GM23338 (cell line): Measurements from ENCODE around the gene SMG7. TPM values are rescaled to one million over a fixed set of nuclear protein-coding genes. Genes with fewer than 3 reads are reported as not detected.

Source experiments
- ATAC-seq: fragments of 200-7000 bp; cut with Tn5 transposase; 3 replicates; pipeline ENCODE4 v1.9.1; 2020
- DNase-seq: peaks from one replicate; pipeline ENCODE4 v3.0.0-alpha.2; 2015; ENCODE audit warnings: low spot score
- H2AFZ ChIP-seq: fragments of 200-600 bp; sonication (generic); 2 replicates; pipeline ENCODE4 v1.8.0; 2016; ENCODE audit warnings: antibody characterized with exemption, mild to moderate bottlenecking, moderate library complexity
- H3F3A ChIP-seq: fragments of 200-600 bp; sonication (generic); replicated peaks from 2 replicates; pipeline ENCODE4 v1.8.0; 2017; ENCODE audit warnings: antibody characterized with exemption, mixed run types, low read depth
- H3K27ac ChIP-seq: fragments of 200-600 bp; sonication (generic); 2 replicates; pipeline ENCODE4 v1.6.1; 2016; ENCODE audit warnings: low read depth
- H3K27me3 ChIP-seq: fragments of 200-600 bp; sonication (generic); 2 replicates; pipeline ENCODE4 v1.8.0; 2016; ENCODE audit warnings: mild to moderate bottlenecking, mixed run types, moderate library complexity; ENCODE audit not compliant: insufficient read depth
- H3K36me3 ChIP-seq: fragments of 200-600 bp; sonication (generic); 2 replicates; pipeline ENCODE4 v1.8.0; 2016; ENCODE audit warnings: mild to moderate bottlenecking; ENCODE audit not compliant: insufficient read depth
- H3K4me1 ChIP-seq: fragments of 200-600 bp; sonication (generic); 2 replicates; pipeline ENCODE4 v1.8.0; 2016; ENCODE audit warnings: mild to moderate bottlenecking, moderate library complexity; ENCODE audit not compliant: insufficient read depth
- H3K4me2 ChIP-seq: fragments of 200-600 bp; sonication (generic); 2 replicates; pipeline ENCODE4 v1.7.1; 2017; ENCODE audit warnings: mixed run types
- H3K4me3 ChIP-seq: fragments of 200-600 bp; sonication (generic); 2 replicates; pipeline ENCODE4 v1.6.1; 2016; ENCODE audit warnings: mixed run types
- H3K79me2 ChIP-seq: fragments of 200-600 bp; sonication (generic); replicated peaks from 2 replicates; pipeline ENCODE4 v1.8.0; 2017; ENCODE audit warnings: mild to moderate bottlenecking; ENCODE audit not compliant: insufficient read depth
- H3K9me2 ChIP-seq: fragments of 200-600 bp; sonication (generic); 2 replicates; pipeline ENCODE4 v1.8.0; 2017; ENCODE audit not compliant: insufficient read depth
- H4K20me1 ChIP-seq: fragments of 200-600 bp; sonication (generic); replicated peaks from 2 replicates; pipeline ENCODE4 v1.8.0; 2017; ENCODE audit warnings: mild to moderate bottlenecking; ENCODE audit not compliant: insufficient read depth
- H3K27ac Mint-ChIP-seq: 2 replicates; pipeline ENCODE4 v1.8.0; 2020; ENCODE audit warnings: inconsistent platforms, mild to moderate bottlenecking, moderate library complexity, mixed read lengths
- H3K27me3 Mint-ChIP-seq: 3 replicates; pipeline ENCODE4 v1.8.0; 2022; ENCODE audit warnings: low read depth, mild to moderate bottlenecking, moderate library complexity, mixed read lengths, inconsistent platforms; ENCODE audit not compliant: insufficient read depth, poor library complexity
- H3K36me3 Mint-ChIP-seq: 3 replicates; pipeline ENCODE4 v1.8.0; 2021; ENCODE audit warnings: low read depth, mild to moderate bottlenecking, inconsistent platforms, moderate library complexity, mixed read lengths
- H3K4me1 Mint-ChIP-seq: 3 replicates; pipeline ENCODE4 v1.8.0; 2020; ENCODE audit warnings: mild to moderate bottlenecking, inconsistent platforms, mixed read lengths
- H3K4me3 Mint-ChIP-seq: 3 replicates; pipeline ENCODE4 v1.8.0; 2021; ENCODE audit warnings: moderate library complexity, mild to moderate bottlenecking, inconsistent platforms, mixed read lengths
- H3K9me3 Mint-ChIP-seq: 3 replicates; pipeline ENCODE4 v1.8.0; 2020; ENCODE audit warnings: moderate library complexity, mild to moderate bottlenecking, inconsistent platforms, mixed read lengths
- CREB1 ChIP-seq: fragments of 250-450 bp; sonication (Bioruptor Pico); IDR thresholded peaks from 2 replicates; pipeline ENCODE4 v1.5.0; 2020; ENCODE audit warnings: low read depth, mild to moderate bottlenecking, moderate library complexity
- EZH2 ChIP-seq: fragments of 200-600 bp; sonication (generic); IDR thresholded peaks from one replicate; pipeline ENCODE4 v1.8.0; 2017; ENCODE audit warnings: antibody characterized with exemption, mild to moderate bottlenecking, low read depth; ENCODE audit not compliant: unreplicated experiment
- JUNB ChIP-seq: IDR thresholded peaks from one replicate; pipeline ENCODE4 v1.6.1; 2016; ENCODE audit warnings: antibody characterized with exemption; ENCODE audit not compliant: unreplicated experiment
- NANOG ChIP-seq: IDR thresholded peaks from 2 replicates; pipeline ENCODE4 v1.6.1; 2016; ENCODE audit warnings: antibody characterized with exemption, borderline replicate concordance
- POLR2AphosphoS5 ChIP-seq: IDR thresholded peaks from 2 replicates; pipeline ENCODE4 v1.6.1; 2016; ENCODE audit warnings: antibody characterized with exemption, low read depth
- STAT1 ChIP-seq: IDR thresholded peaks from one replicate; pipeline ENCODE4 v1.6.1; 2016; ENCODE audit warnings: antibody characterized with exemption; ENCODE audit not compliant: unreplicated experiment
- ZNF331 ChIP-seq: fragments of 250-450 bp; sonication (Bioruptor Pico); IDR thresholded peaks from 2 replicates; pipeline ENCODE4 v1.5.0; 2020; ENCODE audit warnings: low read depth, mild to moderate bottlenecking, moderate library complexity
- polyA plus RNA-seq: library from polyadenylated mRNA; unstranded; fragments of >200 nt; fragmentation: Nextera tagmentation; extraction: Ambion mirVana; gene quantifications from 2 replicates; pipeline ENCODE4 v1.2.1, GENCODE V29; 2016
- total RNA-seq: library from RNA; depleted of rRNA; stranded (reverse); fragments of >200 nt; shearing (Covaris generic); gene quantifications from 2 replicates; pipeline ENCODE4 v1.2.3, GENCODE V29; 2014
- TF ChIP-seq, protein P1 (sequence below), 2 experiments: fragments of 200-600 bp in 1 of 2; sonication (generic) in 1 of 2; conservative IDR thresholded peaks; 2 replicates each; pipeline versions ENCODE4 v1.5.1 to v1.6.1; 2016 to 2017; ENCODE audit warnings: antibody characterized with exemption in 2 of 2, low read depth in 2 of 2, mild to moderate bottlenecking in 2 of 2, moderate library complexity in 1 of 2
- TF ChIP-seq, protein P2 (sequence below): fragments of 250-450 bp; sonication (Bioruptor Pico); IDR thresholded peaks from 2 replicates; pipeline ENCODE4 v1.5.0; 2020; ENCODE audit warnings: mild to moderate bottlenecking, moderate library complexity

SMG7 gene
- total and polyA plus RNA-seq, 2 experiments from 2014 or later, result 33.0 to 79.4 TPM

DNA sequence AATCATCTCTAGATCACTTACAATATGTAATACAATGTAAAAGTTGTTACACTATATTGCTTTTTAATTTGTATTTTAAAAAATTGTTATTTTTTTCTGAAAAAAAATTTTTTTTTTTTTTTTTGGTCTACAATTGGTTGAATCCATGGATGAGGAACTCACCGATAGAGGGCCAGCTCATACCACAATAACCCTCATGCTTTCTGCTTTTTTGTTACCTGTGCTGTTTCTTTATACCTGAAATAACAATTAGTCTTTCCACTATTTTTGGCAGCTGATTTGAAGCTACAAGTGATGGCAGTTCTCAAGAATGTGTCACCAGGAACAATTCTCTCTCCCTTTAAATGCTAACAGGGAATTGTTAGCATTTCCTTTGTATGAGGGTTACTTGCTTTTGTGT, 12.0 kb downstream of the SMG7 start:
- Histone ChIP-seq H3K79me2 (peaks cover 100% of the 10 kb centered on the region), H3K4me3 (no peak overlapping the region), H3K27ac (no peak overlapping the region), H3K9me2 (no peaks in the 10 kb centered on the region), H4K20me1 (peaks cover 27% of the 10 kb centered on the region), H3K27me3 (no peaks in the 10 kb centered on the region), H2AFZ (no peak overlapping the region), H3K36me3 (no peaks in the 10 kb centered on the region), H3K4me2 (peak overlapping the region; percentile 56), H3K4me1 (peaks cover 52% of the 10 kb centered on the region), H3F3A (no peaks in the 10 kb centered on the region)
- peak; percentile 41 for ATAC-seq
- peak overlapping the region; percentile 38; the same call in 1 of the 3 replicates for H3K4me3 Mint-ChIP-seq
- H3K27ac Mint-ChIP-seq, result no peak overlapping the region
- peaks cover 36% of the 10 kb centered on the region for H3K4me1 Mint-ChIP-seq
- peaks cover 2% of the 10 kb centered on the region for H3K27me3 Mint-ChIP-seq
- 0 out of 3 replicates have a peak, but pooled peaks cover 3% of the 10 kb centered on the region for H3K36me3 Mint-ChIP-seq
- DNase-seq, result peak; percentile 33
- H3K9me3 Mint-ChIP-seq, result no peaks in the 10 kb centered on the region
- TF ChIP-seq JUNB, result no peak
- no peak for TF ChIP-seq CREB1 (CRISPR knock-in tag)
- TF ChIP-seq, protein P1, sequence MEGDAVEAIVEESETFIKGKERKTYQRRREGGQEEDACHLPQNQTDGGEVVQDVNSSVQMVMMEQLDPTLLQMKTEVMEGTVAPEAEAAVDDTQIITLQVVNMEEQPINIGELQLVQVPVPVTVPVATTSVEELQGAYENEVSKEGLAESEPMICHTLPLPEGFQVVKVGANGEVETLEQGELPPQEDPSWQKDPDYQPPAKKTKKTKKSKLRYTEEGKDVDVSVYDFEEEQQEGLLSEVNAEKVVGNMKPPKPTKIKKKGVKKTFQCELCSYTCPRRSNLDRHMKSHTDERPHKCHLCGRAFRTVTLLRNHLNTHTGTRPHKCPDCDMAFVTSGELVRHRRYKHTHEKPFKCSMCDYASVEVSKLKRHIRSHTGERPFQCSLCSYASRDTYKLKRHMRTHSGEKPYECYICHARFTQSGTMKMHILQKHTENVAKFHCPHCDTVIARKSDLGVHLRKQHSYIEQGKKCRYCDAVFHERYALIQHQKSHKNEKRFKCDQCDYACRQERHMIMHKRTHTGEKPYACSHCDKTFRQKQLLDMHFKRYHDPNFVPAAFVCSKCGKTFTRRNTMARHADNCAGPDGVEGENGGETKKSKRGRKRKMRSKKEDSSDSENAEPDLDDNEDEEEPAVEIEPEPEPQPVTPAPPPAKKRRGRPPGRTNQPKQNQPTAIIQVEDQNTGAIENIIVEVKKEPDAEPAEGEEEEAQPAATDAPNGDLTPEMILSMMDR (conservative IDR thresholded peaks at IDR 0.05; ENCODE audit: low read depth in 2 of 2), result peak; percentile 35 to 39; a peak in 3 of 4 replicates

DNA sequence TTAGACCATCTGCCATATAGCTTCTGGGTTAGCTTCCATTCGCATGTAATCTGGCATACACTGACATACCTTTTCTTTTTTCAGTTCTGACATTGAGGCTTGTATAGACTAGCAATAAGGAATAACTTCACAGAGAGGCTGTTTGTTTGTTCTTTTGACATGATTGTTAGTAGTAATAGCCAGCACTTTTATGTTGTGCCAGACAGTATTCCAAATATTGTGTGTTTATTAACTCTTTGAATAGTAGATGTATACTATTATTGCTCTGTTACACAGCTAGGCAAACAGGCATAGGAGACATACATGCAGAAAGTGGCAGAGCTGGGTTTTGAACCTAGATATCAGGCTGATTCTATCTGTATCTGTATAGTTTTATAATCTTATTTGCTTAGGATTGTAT, 12.6 kb downstream of the SMG7 start:
- Histone ChIP-seq H3K4me3 (no peak overlapping the region), H3K4me1 (peaks cover 46% of the 10 kb centered on the region), H3K27ac (no peak overlapping the region), H3K79me2 (peaks cover 100% of the 10 kb centered on the region), H3K9me2 (no peaks in the 10 kb centered on the region), H3K36me3 (no peaks in the 10 kb centered on the region), H3K4me2 (peak overlapping the region; percentile 56; the same call in 1 of the 2 replicates), H3F3A (no peaks in the 10 kb centered on the region), H3K27me3 (no peaks in the 10 kb centered on the region), H4K20me1 (peaks cover 26% of the 10 kb centered on the region), H2AFZ (no peak overlapping the region)
- Mint-ChIP-seq H3K4me3 (no peak overlapping the region), H3K27me3 (peaks cover 2% of the 10 kb centered on the region), H3K4me1 (peaks cover 30% of the 10 kb centered on the region), H3K27ac (no peak overlapping the region), H3K9me3 (no peaks in the 10 kb centered on the region), H3K36me3 (0 out of 3 replicates have a peak, but pooled peaks cover 3% of the 10 kb centered on the region)
- DNase-seq (no peak), ATAC-seq (no peak)
- TF ChIP-seq, protein P1 (conservative IDR thresholded peaks at IDR 0.05; ENCODE audit: low read depth in 2 of 2), result no peak
- TF ChIP-seq JUNB (no peak), CREB1 (CRISPR knock-in tag) (no peak), NANOG (no peak), STAT1 (no peak), EZH2 (no peak), ZNF331 (no peak), POLR2AphosphoS5 (no peak)
- TF ChIP-seq, protein P2, sequence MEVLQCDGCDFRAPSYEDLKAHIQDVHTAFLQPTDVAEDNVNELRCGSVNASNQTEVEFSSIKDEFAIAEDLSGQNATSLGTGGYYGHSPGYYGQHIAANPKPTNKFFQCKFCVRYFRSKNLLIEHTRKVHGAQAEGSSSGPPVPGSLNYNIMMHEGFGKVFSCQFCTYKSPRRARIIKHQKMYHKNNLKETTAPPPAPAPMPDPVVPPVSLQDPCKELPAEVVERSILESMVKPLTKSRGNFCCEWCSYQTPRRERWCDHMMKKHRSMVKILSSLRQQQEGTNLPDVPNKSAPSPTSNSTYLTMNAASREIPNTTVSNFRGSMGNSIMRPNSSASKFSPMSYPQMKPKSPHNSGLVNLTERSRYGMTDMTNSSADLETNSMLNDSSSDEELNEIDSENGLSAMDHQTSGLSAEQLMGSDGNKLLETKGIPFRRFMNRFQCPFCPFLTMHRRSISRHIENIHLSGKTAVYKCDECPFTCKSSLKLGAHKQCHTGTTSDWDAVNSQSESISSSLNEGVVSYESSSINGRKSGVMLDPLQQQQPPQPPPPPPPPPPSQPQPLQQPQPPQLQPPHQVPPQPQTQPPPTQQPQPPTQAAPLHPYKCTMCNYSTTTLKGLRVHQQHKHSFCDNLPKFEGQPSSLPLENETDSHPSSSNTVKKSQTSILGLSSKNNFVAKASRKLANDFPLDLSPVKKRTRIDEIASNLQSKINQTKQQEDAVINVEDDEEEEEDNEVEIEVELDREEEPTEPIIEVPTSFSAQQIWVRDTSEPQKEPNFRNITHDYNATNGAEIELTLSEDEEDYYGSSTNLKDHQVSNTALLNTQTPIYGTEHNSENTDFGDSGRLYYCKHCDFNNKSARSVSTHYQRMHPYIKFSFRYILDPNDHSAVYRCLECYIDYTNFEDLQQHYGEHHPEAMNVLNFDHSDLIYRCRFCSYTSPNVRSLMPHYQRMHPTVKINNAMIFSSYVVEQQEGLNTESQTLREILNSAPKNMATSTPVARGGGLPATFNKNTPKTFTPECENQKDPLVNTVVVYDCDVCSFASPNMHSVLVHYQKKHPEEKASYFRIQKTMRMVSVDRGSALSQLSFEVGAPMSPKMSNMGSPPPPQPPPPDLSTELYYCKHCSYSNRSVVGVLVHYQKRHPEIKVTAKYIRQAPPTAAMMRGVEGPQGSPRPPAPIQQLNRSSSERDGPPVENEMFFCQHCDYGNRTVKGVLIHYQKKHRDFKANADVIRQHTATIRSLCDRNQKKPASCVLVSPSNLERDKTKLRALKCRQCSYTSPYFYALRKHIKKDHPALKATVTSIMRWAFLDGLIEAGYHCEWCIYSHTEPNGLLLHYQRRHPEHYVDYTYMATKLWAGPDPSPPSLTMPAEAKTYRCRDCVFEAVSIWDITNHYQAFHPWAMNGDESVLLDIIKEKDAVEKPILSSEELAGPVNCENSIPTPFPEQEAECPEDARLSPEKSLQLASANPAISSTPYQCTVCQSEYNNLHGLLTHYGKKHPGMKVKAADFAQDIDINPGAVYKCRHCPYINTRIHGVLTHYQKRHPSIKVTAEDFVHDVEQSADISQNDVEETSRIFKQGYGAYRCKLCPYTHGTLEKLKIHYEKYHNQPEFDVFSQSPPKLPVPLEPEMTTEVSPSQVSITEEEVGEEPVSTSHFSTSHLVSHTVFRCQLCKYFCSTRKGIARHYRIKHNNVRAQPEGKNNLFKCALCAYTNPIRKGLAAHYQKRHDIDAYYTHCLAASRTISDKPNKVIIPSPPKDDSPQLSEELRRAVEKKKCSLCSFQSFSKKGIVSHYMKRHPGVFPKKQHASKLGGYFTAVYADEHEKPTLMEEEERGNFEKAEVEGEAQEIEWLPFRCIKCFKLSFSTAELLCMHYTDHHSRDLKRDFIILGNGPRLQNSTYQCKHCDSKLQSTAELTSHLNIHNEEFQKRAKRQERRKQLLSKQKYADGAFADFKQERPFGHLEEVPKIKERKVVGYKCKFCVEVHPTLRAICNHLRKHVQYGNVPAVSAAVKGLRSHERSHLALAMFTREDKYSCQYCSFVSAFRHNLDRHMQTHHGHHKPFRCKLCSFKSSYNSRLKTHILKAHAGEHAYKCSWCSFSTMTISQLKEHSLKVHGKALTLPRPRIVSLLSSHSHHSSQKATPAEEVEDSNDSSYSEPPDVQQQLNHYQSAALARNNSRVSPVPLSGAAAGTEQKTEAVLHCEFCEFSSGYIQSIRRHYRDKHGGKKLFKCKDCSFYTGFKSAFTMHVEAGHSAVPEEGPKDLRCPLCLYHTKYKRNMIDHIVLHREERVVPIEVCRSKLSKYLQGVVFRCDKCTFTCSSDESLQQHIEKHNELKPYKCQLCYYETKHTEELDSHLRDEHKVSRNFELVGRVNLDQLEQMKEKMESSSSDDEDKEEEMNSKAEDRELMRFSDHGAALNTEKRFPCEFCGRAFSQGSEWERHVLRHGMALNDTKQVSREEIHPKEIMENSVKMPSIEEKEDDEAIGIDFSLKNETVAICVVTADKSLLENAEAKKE, result no peak
